HFF-Myc (cell line): ENCODE data around the gene ELMOD3.

Experiments used
- DNase-seq: peaks from one replicate; pipeline ENCODE4 v3.0.0-alpha.2; 2011; ENCODE audit warnings: low read depth; ENCODE audit errors: extremely low read depth
- H3K4me3 ChIP-seq: replicated peaks from 2 replicates; pipeline ENCODE4 v1.5.1; 2011; ENCODE audit warnings: low read depth, mild to moderate bottlenecking, control low read depth, low read length
- CTCF ChIP-seq: IDR thresholded peaks from 2 replicates; pipeline ENCODE4 v1.5.1; 2012; ENCODE audit warnings: mild to moderate bottlenecking, low read depth, low read length, control low read depth; ENCODE audit errors: missing control alignments

Gene ELMOD3

DNA sequence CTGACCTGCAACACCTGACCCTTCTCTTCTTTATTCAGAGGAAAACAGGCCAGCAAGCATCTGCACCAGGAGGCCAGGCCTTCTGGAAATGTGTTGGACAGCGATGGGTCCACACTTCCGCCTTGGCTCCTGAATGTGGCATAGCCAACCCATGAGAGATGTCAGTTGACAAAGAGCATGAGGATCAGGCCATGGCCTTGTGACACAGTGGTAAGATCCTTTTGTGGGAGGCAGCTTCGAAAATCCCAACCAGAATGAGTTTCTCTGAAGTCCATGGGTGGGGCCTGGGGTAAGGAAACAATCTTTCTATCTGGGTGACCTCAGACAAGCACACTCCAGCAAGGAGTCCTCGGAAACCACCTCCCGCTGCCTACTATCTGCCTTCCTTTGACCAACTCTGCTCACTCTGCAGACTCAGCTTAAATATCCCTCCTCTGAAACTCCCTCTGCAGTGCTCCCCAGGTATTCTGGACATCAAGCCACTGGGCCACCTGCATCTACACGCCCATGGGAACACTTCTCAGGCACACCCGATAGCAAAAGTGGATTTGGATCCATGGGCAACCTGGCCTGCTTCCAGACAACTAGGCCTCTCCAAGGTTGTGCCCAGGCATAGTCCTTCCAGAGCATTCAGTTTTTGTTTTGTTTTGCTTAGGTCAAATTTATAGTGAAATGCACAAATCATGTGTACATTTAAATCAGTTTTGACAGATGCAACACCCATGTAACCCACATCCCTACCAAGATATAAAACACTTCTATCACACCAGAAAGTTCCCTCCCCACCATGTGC lies 60.4 kb downstream of the ELMOD3 start:
- DNase-seq: no peak
- H3K4me3 ChIP-seq: no peak overlapping the region
- TF ChIP-seq CTCF: no peak

DNA sequence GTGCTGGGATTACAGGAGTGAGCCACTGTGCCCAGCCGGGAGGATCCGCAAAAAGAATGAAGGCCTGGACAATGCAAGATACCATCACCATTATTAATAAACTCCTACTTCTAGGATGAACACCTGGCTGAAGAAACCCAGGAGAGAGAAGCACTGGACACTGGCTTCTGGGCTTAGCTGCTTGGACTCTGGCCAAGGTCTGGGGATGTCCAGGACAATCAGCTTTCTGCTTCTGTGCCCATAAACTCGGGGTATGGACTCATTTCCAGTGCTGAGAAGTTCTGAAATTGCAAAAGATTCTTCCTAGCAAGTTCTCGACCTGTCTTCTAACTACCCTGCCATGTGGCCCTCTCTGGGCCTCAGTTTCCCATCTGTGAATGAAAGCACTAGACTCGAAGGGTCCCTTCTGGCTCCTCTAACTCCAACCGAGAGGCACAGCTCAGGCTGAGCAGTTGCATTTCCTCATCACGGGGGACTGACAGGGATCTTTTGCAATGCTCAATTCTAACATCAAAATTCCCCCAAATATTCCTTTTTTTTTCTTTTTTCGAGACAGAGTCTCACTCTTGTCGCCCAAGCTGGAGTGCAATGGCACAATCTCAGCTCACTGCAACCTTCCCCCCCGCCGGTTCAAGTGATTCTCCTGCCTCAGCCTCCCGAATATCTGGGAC lies 61.5 kb downstream of the ELMOD3 start:
- H3K4me3 ChIP-seq: no peak overlapping the region
- no peak for TF ChIP-seq CTCF
- DNase-seq: no peak

DNA sequence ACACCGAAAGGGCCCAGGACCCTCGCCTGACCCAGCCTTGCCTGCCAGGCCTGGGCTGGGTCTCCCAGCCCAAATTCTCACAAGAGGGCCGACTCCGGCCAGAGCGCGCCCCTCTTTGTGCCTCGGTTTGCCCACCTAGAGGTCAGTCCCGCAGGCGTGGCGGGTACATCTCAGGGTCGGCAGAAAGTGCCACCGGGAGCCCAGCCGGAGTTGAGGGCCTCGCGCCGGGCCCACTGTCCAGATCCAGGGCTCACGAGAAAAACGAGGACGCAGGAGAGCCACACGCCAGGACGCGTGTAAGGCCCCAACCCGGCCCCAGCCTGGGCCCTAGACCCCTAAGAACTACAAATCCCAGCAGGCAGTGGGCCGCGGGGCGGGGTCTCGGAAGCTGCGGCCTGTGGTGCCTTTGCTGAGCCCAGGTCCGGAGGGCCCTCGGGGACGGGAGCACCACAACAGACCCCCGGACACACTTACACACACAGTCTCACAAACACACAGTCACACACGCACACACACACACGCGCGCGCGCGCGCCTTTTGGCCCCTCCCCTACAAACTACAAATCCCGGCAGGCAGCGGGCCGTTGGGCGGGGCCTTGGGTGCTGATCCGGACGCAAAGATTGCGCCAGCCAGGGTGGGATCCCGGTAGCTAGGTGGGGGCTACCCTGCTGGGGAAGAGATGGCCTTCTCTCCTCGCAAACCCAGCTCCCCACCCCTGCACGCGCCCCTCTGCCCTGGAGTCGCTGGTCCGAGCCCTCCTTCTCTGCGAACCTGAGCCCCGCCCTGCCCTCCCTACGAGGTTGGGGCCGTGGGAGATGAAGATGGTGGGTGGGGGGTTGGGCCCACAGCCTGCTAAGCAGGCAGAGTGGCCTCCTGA lies 63.8 kb downstream of the ELMOD3 start, which contains the start of gene SH2D6:
Gene SH2D6 (plus strand): TSS at position 583 of the 877 bp plus-strand sequence. CDS start 10,752 bp downstream, outside the sequence.
- TF ChIP-seq CTCF: no peak
- H3K4me3 ChIP-seq: peak within 1 kb of the TSS; percentile 62
- no peak for DNase-seq

GRCh38 chr2:85419009-85419675 lies 64.6 kb downstream of the ELMOD3 start:
- TF ChIP-seq CTCF: no peak
- DNase-seq: no peak
- H3K4me3 ChIP-seq: peak overlapping the region; percentile 62

DNA sequence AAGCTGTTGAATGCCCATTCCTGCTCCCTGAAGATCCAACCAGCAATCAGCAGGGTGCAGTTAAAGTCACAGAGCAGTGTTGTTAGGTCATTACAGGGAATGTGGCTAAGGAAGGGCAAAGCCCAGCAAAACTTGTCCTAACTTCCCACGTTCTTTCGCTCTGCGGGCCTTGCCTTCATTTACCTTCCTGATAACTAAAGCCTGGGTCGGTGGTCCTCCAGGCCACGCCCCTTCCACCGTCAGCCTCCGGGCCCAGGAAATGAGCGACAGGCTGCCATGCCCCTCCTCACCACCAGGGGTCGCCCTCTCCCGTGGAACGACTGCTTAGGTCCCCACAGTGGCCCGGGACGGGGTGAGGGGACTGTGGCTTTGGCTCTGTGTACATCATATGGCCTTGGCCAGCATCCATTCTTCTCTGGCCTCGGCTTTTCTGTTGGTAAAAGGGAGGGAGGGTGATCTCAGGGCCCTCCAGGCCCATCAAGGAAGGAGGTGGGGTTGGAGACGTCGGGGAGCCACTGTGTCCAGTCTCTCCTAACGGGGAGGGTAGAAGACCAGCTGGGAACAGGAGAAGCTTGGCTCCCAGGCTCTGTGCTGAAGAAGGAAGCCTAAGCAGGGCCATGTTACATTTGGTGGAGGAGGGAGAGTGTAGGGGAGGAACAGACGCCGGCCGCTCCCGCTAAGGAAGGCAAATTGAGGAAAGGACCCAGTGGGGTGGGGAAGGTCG lies 66.1 kb downstream of the ELMOD3 start:
- DNase-seq: peak; percentile 58
- peak; percentile 90 for TF ChIP-seq CTCF
- H3K4me3 ChIP-seq: no peak overlapping the region
